Transverse colon (tissue), 4 donors: Measurements from ENCODE around the gene GIPC3. TPM values are rescaled to one million over a fixed set of nuclear protein-coding genes. Genes with fewer than 3 reads are reported as not detected.

Experiments used
- DNase-seq: peaks from one replicate; pipeline ENCODE4 v3.0.0-alpha.2; 2019
- H3K27ac ChIP-seq, 4 donors: fragments of 200-600 bp; sonication (generic); 2 replicates each; pipeline ENCODE4 v1.5.1; 2016 to 2018; ENCODE audit warnings: inconsistent platforms in 4 of 4
- H3K27me3 ChIP-seq: fragments of 200-600 bp; sonication (generic); 2 replicates; pipeline ENCODE4 v1.5.1; 2017; ENCODE audit warnings: inconsistent platforms
- H3K36me3 ChIP-seq, 4 donors: fragments of 200-600 bp; sonication (generic); 2 replicates each; pipeline ENCODE4 v1.5.1; 2017 to 2019; ENCODE audit warnings: inconsistent platforms in 4 of 4
- H3K4me1 ChIP-seq, 4 donors: fragments of 200-600 bp; sonication (generic); 2 replicates each; pipeline ENCODE4 v1.5.1; 2017 to 2020; ENCODE audit warnings: inconsistent platforms in 4 of 4
- H3K4me3 ChIP-seq, 4 donors: fragments of 200-600 bp; sonication (generic); 1 replicate in 1 of 4; 2 replicates in 3 of 4; pipeline versions ENCODE4 v1.5.1 to v1.6.1; 2017 to 2019; ENCODE audit warnings: inconsistent platforms in 4 of 4
- H3K9me3 ChIP-seq, 2 donors: fragments of 200-600 bp; sonication (generic); 2 replicates each; pipeline ENCODE4 v1.5.1; 2017 to 2019; ENCODE audit warnings: inconsistent platforms in 2 of 2
- CTCF ChIP-seq, 5 experiments: fragments of 200-600 bp in 3 of 5; fragments of 450-650 bp in 2 of 5; sonication (generic) in 3 of 5; IDR thresholded peaks; 1 replicate in 2 of 5; 2 replicates in 3 of 5; pipeline ENCODE4 v1.5.1; 2016 to 2017; ENCODE audit warnings: antibody characterized with exemption in 5 of 5, inconsistent platforms in 3 of 5, mild to moderate bottlenecking in 2 of 5, moderate library complexity in 1 of 5
- EP300 ChIP-seq: sonication (generic); formaldehyde crosslinking; IDR thresholded peaks from one replicate; pipeline ENCODE4 v1.6.1; 2017; ENCODE audit warnings: antibody characterized with exemption, low read depth
- POLR2A ChIP-seq: fragments of 450-650 bp; IDR thresholded peaks from one replicate; pipeline ENCODE4 v1.6.1; 2016; ENCODE audit warnings: antibody characterized with exemption, mild to moderate bottlenecking, moderate library complexity
- POLR2AphosphoS5 ChIP-seq, 3 donors: sonication (generic); formaldehyde crosslinking; IDR thresholded peaks; one replicate each; pipeline ENCODE4 v1.6.1; 2016; ENCODE audit warnings: antibody characterized with exemption in 3 of 3
- WGBS, 2 donors: methylation state at CpG; one replicate each; pipeline ENCODE4 v1.1.5; 2018; ENCODE audit warnings: low coverage in 1 of 2; 5-methylcytosine and 5-hydroxymethylcytosine counted together
- in situ Hi-C, 4 donors: fragments of 200-750 bp; cut with MboI; loops; one replicate each; pipeline versions ENCODE4 v1.15.0 to v1.15.1; 2017; ENCODE audit warnings: low sequenced_read_pairs in 3 of 4, low pct_ligation_motif_present in 1 of 4, low pct_unique_long_range_greater_than_20kb in 1 of 4
- intact Hi-C: fragments of 100-400 bp; cut with DNase I; formaldehyde crosslinking; loops from one replicate; pipeline ENCODE4 v1.15.1; 2023; ENCODE audit warnings: low total_unique reads
- total RNA-seq, 4 donors: library from RNA; depleted of rRNA; stranded (reverse); fragments of >200 nt; gene quantifications; one replicate each; pipeline ENCODE4 v1.1.0, GENCODE V29; 2016

The GIPC3 gene
- total RNA-seq, 4 donors from 2014 or later, result 0.14 to 0.95 (median 0.60) TPM; not detected in 1

- no peak for DNase-seq
- H3K4me1 ChIP-seq, result peaks cover 3 to 17% (median 8%) of the 10 kb centered on the region in 4 donors
- H3K9me3 ChIP-seq, result no peaks in the 10 kb centered on the region
- H3K27me3 ChIP-seq, result peaks cover 29% of the 10 kb centered on the region
- in situ Hi-C loops (no loop called here), intact Hi-C loops (loop anchor here (2.0 kb wide), 1 partner anchor 36 kb away; no protein-coding TSS in a partner anchor)
- 75% methylated on average over 31 of the region's 31 CpGs; no CpG with 5 or more reads in 1 of the 2 donors for WGBS, 2 donors
- no peak overlapping the region for H3K4me3 ChIP-seq
- H3K27ac ChIP-seq, result no peak overlapping the region
- no peak for TF ChIP-seq POLR2A
- TF ChIP-seq CTCF (IDR thresholded peaks at IDR 0.05), result no peak
- no peak for TF ChIP-seq EP300
- TF ChIP-seq POLR2AphosphoS5 (IDR thresholded peaks at IDR 0.05), result no peak
- no peaks in the 10 kb centered on the region for H3K36me3 ChIP-seq
These were observed 1.5 kb downstream of the GIPC3 start for GRCh38 chr19:3586707-3587346.

GRCh38 chr19:3589439-3589838 lies 4.2 kb downstream of the GIPC3 start:
- Histone ChIP-seq H3K27me3 (peaks cover 32% of the 10 kb centered on the region), H3K4me1 (peaks cover 3 to 17% (median 8%) of the 10 kb centered on the region in 4 donors), H3K27ac (no peak overlapping the region), H3K4me3 (no peak overlapping the region), H3K36me3 (no peaks in the 10 kb centered on the region), H3K9me3 (no peaks in the 10 kb centered on the region)
- 83 to 93% methylated on average over 4 to 11 of the region's 11 CpGs for WGBS, 2 donors
- TF ChIP-seq POLR2A (no peak), EP300 (no peak), CTCF (IDR thresholded peaks at IDR 0.05) (no peak), POLR2AphosphoS5 (IDR thresholded peaks at IDR 0.05) (no peak)
- intact Hi-C loops, result no loop called here
- no peak for DNase-seq
- in situ Hi-C loops, result no loop called here

- 94 to 100% methylated on average over 3 to 20 of the region's 22 CpGs for WGBS, 2 donors
- in situ Hi-C loops, result no loop called here
- Histone ChIP-seq H3K27me3 (peaks cover 30% of the 10 kb centered on the region), H3K4me3 (no peak overlapping the region), H3K36me3 (no peaks in the 10 kb centered on the region), H3K27ac (no peak overlapping the region), H3K9me3 (no peaks in the 10 kb centered on the region), H3K4me1 (peaks cover 3 to 17% (median 8%) of the 10 kb centered on the region in 4 donors)
- intact Hi-C loops, result no loop called here
- TF ChIP-seq CTCF (IDR thresholded peaks at IDR 0.05), result no peak
- TF ChIP-seq POLR2A, result no peak
- no peak for TF ChIP-seq POLR2AphosphoS5 (IDR thresholded peaks at IDR 0.05)
- no peak for TF ChIP-seq EP300
- DNase-seq, result no peak
These were observed 4.7 kb downstream of the GIPC3 start for GRCh38 chr19:3589949-3590348.

GRCh38 chr19:3590991-3591659 lies 5.8 kb downstream of the GIPC3 start:
- no peak overlapping the region for H3K27ac ChIP-seq
- WGBS, 2 donors, result 87% methylated on average over 7 of the region's 8 CpGs; no CpG with 5 or more reads in 1 of the 2 donors
- intact Hi-C loops, result no loop called here

More at GRCh38 chr19:3590991-3591659, 5.8 kb downstream of the GIPC3 start:
- Histone ChIP-seq H3K4me1 (peaks cover 0 to 9% (median under 1%) of the 10 kb centered on the region in 4 donors), H3K9me3 (no peaks in the 10 kb centered on the region), H3K27me3 (peaks cover 18% of the 10 kb centered on the region), H3K4me3 (no peak overlapping the region), H3K36me3 (no peaks in the 10 kb centered on the region)
- DNase-seq, result no peak
- TF ChIP-seq POLR2AphosphoS5 (IDR thresholded peaks at IDR 0.05), result no peak
- TF ChIP-seq EP300, result no peak
- no peak for TF ChIP-seq CTCF (IDR thresholded peaks at IDR 0.05)
- TF ChIP-seq POLR2A, result no peak
- in situ Hi-C loops, result no loop called here
